ENCODE results near the gene SV2C.

The SV2C gene

DNA sequence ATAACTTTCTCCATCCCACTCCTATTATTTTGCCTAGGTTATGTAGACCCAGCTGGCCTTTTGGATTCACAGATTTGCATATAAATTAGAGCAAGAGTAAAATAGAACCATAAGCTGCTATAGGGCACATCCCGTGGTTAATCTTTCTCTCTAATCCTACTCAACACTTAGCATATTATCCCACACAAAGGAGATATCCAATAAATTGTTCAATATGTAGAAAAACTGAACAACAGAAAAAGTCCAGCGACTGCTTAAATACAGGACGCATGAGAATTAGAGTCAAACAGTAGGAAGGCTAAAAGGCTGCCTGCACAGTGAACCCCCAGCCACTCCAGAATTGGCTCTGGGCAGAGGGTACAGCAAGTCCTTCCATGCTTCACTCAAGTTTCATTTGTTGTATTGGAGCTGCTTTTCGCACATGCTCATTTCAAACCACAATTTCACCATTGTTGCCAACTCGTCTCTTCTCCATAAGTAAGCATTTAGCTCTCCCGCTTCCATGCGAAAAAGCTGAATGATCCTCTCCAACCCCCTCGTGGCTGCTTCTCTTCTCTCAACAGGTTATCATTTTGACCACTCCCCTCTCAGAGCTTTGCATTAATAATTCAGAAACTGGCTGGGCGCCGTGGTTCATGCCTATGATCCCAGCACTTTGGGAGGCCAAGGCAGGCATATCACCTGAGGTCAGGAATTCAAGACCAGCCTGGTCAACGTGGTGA, 305.8 kb downstream of the SV2C start:
- no peak for DNase-seq

GRCh38 chr5:76389513-76390154, 306.5 kb downstream of the SV2C start:
- no peak for DNase-seq

DNA sequence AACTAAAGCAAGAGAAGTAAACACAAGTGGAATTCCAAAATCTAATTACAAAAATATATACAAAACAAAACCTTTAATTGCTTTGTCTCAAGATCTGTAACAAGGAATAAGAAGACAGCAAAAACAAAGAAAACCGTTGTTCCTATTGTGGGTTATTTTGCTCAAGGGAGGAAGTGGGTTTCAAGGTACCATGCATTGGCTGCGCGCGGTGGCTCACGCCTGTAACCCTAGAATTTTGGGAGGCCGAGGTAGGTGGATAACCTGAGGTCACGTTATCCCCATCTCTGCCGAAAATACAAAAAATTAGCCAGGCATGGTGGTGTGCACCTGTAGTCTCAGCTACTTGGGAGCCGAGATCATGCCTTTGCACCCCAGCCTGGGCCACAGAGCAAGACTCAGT, 307.8 kb downstream of the SV2C start:
- no peak for DNase-seq

- DNase-seq = no peak
These were observed 310.0 kb downstream of the SV2C start for GRCh38 chr5:76393035-76393680.

DNA sequence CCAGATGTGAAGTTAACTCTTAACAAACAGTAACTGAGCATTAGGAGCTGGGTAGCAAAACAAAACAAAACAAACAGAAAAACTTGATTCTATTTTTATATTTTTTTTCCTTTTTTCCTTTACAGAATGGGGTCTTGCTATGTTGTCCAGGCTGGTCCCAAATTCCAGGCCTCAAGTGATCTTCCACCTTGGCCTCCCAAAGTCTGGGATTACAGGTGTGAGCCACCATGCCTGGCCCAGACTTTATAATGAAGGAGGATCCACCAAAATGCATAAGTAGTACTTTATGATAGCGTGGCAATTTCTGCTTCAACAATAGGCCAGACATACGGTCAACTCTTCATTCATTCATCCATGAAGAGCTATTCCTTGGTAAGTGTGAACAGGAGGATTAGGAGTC, 314.0 kb downstream of the SV2C start:
- DNase-seq = no peak

DNA sequence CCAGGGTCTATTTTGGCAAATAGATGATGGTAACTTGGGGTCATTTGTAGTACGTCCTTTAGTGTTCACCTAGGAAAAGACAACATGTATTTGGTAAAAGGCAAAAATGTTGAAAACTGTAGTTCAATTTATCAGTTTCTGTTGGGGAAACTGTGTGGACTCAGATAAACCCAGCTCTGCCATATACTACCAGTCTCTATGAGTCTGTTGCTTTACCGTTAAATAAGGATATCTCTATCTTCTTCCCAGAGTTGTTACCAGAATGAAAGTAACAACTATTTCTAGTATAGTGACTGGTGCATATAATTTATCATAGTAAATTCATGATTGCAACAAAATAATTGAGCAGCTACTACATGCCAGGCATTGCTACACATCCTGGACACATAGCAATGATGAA, 316.1 kb downstream of the SV2C start:
- no peak for DNase-seq

GRCh38 chr5:76400466-76400865, 317.3 kb downstream of the SV2C start:
- DNase-seq = no peak

DNA sequence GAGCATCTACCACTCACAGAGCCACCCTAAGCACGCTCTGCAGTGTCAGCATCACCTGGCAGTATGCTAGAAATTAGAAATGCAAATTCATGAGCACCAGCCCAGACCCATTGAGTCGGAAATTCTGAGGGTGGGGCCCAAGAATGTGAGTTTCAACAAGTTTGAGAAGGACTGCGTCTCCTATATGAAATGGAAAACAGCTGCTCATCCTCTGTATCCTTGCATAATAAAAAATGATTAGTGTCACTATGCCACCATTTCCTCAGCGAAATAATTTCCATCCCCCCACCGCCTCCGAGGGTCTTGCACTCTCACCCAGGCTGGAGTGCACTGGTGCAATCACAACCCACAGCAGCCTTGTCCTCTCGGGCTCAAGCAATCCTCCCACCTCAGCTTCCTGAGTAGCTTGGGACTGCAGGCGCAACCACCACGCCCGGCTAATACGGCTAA, 318.6 kb downstream of the SV2C start:
- peak; percentile 14 for DNase-seq

- peak; percentile 75 for DNase-seq
These were observed 319.2 kb downstream of the SV2C start for GRCh38 chr5:76402251-76402885.

DNA sequence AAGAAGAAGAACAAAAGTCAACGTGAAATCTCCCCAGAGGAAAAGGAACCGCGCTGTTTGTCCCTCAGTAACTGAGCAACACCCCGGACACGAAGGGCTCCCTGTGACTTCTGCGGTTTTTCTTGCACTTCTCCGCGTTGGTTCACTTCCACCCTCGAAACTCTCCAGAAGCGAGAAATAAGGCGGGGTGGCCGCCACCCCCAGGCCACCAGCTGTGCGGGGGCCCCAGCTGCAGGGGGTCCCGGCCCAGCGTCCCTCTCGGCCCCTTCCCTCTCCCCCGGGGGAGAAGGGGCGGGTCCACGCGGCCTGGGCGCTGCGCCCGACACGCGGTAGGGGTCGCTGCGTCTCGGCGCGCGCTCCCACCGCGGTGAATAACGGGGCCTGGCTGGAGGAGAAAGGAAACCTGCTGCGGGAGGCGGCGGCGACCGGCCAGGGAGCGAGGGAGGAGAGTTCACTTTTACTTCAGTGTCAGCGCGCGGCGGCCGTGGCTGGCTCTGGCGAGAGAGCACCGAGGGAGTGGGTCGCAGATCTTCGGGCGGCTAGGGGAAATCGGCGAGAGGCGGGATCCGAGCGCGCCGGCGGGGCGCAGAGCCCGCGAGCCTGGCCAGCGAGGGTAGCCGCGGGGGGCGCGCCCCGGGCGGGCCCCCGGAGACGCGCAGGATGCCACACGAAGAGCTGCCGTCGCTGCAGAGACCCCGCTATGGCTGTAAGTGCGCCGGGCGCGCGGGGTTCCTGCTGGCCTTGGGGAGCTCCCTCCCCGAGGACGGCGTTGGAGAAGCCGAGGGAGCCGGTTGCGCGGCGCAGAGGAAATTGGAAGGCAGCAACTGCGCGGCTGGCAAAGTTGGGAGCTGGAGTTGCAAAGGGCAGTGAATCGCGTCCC, 319.9 kb downstream of the SV2C start, which contains the start of gene IQGAP2:
TSS of gene IQGAP2 (plus strand) at position 400 of the 880 bp plus-strand sequence. CDS start at position 661, 261 bp downstream.
- peak; percentile 80 for DNase-seq

Measured in stimulated activated CD4-positive, alpha-beta T cell treated with anti-CD3 and anti-CD28 coated beads, Interleukin-4, amount 100 ng/mL, for 1 hour (primary cell).